Posterior vena cava (tissue), 2 donors: Measurements from ENCODE around the gene SOAT1. TPM values are rescaled to one million over a fixed set of nuclear protein-coding genes. Genes with fewer than 3 reads are reported as not detected.
"Not testable (repeated sequence)": the region's sequence is repeated elsewhere in the genome, so short reads cannot be mapped to it uniquely, and the experiment has no call there.

Experiments
- DNase-seq: peaks from one replicate; pipeline ENCODE4 v3.0.0-alpha.2; 2020; ENCODE audit warnings: low spot score
- intact Hi-C, 2 donors: fragments of 100-400 bp; cut with DNase I; formaldehyde crosslinking; loops; one replicate each; pipeline versions ENCODE4 v1.14.1 to v1.14.2; 2022 to 2023
- long read RNA-seq, 2 donors: library from polyadenylated mRNA; unstranded; transcript quantifications; one replicate each; pipeline ENCODE4 v2.0.0, GENCODE V29; 2020 to 2021
- total RNA-seq, 2 donors: library from RNA; stranded (reverse); fragmentation: NEBNext Ultra II Directional; extraction: Animal tissue kit (Norgen Biotek cat#: 25700); gene quantifications; one replicate each; pipeline ENCODE4 v1.2.1, GENCODE V29; 2021
- donor health status: DM: yes; HTN: yes; CAD: no.
- donor health status: DM: yes; HTN: yes; CAD: no.

SOAT1 gene
- total RNA-seq, result 10 to 100 TPM; 39.9 to 48.1 TPM
- long read RNA-seq, donor 1, full-length matches to known transcripts, result 2 of 10 reads
- long read RNA-seq, donor 1, partial matches to known transcripts, result 1 of 10 reads
- long read RNA-seq, donor 1, other reads (novel, unspliced or antisense), result 7 of 10 reads
- long read RNA-seq, donor 2, full-length matches to known transcripts, result 9 of 14 reads
- long read RNA-seq, donor 2, partial matches to known transcripts, result 1 of 14 reads
- long read RNA-seq, donor 2, other reads (novel, unspliced or antisense), result 4 of 14 reads

- intact Hi-C loops, result no loop called here
- DNase-seq, result peak; percentile 98
Measured at GRCh38 chr1:179293340-179294327, at the start of gene SOAT1. Gene SOAT1, plus strand, starts transcription at chr1:179293797. Its CDS starts 8,888 bp downstream, at chr1:179302685.

DNA sequence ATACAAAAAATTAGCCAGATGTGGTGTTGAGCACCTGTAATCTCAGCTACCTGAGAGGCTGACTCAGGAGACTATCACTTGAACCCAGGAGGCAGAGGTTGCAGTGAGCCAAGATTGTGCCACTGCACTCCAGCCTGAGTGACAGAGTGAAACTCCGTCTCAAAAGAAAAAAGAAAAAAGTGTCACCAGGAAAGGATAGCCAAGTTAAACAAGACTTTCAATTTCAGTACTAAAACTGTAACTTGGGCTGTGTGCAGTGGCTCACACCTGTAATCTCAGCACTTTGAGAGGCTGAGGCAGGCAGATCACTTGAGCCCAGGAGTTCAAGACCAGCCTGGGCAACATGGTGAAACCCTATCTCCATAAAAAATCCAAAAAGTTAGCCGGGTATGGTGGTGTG, 48.2 kb upstream of the SOAT1 start:
- intact Hi-C loops, DNase-seq: not testable (repeated sequence)

DNA sequence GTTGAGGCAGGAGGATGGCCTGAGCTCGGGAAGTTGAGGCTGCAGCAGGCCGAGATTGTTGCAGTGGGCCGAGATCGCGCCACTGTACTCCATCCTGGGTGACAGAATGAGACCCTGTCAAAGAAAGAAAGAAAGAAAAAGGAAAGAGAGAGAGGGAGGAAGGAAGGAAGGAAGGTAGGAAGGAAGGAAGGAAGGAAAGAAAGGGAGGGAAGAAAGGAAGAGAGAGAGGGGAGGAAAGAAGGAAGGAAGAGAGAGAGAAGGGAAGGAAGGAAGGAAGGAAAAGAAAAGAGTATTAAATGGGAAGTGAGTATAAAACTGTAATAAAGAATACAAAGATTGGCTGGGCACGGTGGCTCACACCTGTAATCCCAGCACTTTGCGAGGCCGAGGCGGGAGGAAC, 45.7 kb upstream of the SOAT1 start:
- no peak for DNase-seq
- intact Hi-C loops, result no loop called here

GRCh38 chr1:179251675-179252074, 41.9 kb upstream of the SOAT1 start:
- DNase-seq, result no peak
- intact Hi-C loops, result no loop called here

GRCh38 chr1:179252606-179253005, 41.0 kb upstream of the SOAT1 start:
- intact Hi-C loops, result no loop called here

DNA sequence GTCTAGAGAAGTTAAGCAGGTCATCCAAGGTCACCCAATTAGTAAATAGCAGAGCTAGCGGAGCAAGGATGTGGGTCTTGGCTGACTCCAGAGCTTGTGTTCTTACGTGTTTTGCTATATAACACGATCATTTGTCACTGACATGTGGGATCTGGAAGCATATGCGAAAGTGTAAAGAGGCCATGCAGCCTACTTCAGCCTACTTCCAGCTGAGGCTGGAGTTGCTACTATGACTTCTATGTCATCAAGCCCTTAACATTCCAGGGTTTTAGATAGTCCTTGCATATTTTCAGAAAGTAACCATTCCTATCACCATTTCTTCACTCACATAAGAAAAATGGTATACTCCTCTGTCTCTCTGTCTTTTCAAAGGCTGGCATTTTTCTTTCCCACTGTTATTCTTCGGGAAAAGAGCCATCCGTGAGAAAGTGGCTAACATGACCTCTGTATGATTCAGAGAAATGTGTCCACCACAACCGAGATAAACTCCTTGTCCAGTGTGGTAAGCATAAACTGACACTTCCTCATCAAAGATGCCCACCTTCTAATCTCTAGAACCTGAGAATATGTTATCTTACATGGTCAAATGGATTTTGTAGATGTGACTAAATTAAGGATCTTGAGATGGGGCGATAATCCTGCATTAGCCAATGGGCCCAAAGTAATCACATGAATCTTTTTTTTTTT, 40.2 kb upstream of the SOAT1 start:
- intact Hi-C loops, result no loop called here
- DNase-seq, result no peak

More at GRCh38 chr1:179252606-179253005, 41.0 kb upstream of the SOAT1 start:
- no peak for DNase-seq

DNA sequence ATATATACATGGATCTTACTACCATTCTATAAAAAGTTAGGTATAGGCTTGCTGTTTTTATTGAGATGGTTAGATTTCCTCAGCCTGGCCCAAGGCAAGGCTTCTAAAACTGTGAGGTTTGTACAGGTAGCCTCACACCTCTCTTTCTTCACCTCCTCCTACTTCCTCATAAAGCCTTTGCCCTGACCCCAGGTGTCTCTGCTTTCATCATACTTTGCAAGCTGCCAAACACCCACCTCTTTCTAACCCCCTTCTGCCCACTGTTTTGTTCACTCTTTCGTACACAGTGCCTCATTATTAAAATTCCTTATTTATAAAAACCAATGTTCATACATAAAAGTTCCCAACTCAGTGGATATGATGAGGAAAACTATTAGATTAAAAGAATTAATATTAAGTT, 31.4 kb upstream of the SOAT1 start:
- intact Hi-C loops, result no loop called here
- DNase-seq, result no peak

GRCh38 chr1:179263121-179263520, 30.5 kb upstream of the SOAT1 start:
- intact Hi-C loops, result no loop called here
- no peak for DNase-seq

DNA sequence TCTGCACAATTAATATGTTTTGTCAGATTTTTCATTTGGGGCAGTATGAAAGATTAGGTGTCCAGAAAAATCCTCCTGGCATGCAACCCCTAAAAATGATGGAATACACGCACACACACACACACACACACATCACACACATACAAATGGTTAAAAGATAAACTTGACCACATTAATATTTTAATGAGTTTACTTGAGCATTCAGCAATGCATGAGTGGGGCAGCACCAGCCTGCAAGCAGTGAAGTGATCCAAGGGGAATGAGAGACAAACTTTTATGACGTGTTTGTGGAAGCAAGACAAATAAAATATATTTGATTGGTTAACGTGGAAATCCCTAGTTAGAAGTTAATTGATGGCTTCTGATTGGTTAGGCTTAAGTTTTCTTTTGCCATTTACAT, 29.1 kb upstream of the SOAT1 start:
- intact Hi-C loops, result no loop called here
- no peak for DNase-seq

- no peak for DNase-seq
- intact Hi-C loops, result no loop called here
Measured at GRCh38 chr1:179269071-179269470, 24.5 kb upstream of the SOAT1 start.

DNA sequence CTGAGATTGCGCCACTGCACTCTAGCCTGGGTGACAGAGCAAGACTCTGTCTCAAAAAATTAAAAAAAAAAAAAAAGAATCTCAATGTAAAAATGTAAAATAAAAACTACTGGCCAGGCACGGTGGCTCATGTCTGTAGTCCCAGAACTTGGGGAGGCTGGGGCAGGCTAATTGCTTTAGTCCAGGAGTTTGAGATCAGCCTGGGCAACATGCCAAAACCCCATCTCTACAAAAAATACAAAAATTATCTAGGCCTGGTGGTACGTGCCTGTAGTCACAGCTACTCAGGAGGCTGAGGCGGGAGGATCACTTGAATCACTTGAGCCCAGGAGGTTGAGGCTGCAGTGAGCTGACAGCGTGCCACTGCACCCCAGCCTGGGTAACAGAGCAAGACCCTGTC, 19.2 kb upstream of the SOAT1 start:
- intact Hi-C loops, DNase-seq: not testable (repeated sequence)

DNA sequence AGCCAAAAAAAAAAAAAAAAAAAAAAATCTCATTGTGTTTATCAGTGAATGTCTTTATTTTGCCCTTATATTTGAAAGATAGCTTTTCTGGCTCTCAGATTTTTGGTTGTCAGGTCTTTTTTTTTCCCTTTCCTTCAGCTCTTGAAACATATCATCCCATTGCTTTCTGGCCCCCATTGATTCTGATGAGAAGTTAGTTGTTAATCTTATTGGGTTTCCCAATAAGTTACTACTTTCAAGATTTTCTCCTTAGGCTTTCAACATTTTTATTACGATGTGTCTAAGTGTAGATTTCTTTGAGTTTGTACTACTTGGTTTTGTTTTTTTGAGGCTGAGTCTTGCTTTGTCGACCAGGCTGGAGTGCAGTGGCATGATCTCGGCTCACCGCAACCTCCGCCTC, 14.7 kb upstream of the SOAT1 start:
- DNase-seq, result no peak
- intact Hi-C loops, result no loop called here

- intact Hi-C loops, result no loop called here
Measured at GRCh38 chr1:179283992-179284391, 9.6 kb upstream of the SOAT1 start.

GRCh38 chr1:179287946-179288345, 5.7 kb upstream of the SOAT1 start:
- intact Hi-C loops, result no loop called here

More at GRCh38 chr1:179283992-179284391, 9.6 kb upstream of the SOAT1 start:
- DNase-seq, result no peak

GRCh38 chr1:179288977-179289376, 4.6 kb upstream of the SOAT1 start:
- intact Hi-C loops, result no loop called here

More at GRCh38 chr1:179287946-179288345, 5.7 kb upstream of the SOAT1 start:
- DNase-seq, result no peak

GRCh38 chr1:179295164-179295755, 1.7 kb downstream of the SOAT1 start:
- DNase-seq, result no peak
- intact Hi-C loops, result no loop called here

More at GRCh38 chr1:179288977-179289376, 4.6 kb upstream of the SOAT1 start:
- DNase-seq, result no peak

DNA sequence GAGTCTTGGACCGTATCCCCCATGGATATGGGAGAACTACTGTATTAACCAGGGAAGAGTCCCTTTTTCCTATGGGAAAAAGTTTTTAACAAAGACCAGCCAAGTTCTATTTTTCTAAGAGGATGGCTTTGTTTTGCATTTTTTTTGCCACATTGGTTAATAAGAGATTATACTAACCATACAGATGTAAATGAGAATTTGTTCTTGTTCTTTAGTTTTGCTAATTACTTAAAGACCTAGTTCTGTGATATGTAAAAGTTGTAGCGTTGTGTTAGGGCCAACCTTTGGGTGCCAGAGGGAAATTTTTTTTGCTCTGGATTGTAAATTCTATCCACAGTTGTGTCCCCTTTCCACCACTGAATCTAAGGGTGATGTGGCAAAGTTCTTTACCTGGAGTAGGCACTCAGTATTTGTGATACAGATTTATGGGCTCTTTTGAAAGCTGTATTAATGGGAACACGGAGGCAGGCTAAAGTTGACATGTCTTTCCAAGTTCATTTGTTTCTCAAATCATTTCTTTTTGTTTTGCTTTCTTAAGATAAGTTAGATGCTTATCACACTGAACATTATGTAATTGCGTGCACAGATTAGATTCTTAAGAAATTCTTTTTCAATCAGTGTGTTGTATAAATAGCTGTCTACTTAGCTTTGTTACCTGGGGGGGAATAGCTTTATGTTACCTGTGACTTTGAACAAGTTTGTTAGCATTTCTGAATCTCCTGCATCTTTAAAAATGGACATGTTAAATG, 2.9 kb downstream of the SOAT1 start:
- intact Hi-C loops, result no loop called here
- DNase-seq, result no peak

DNA sequence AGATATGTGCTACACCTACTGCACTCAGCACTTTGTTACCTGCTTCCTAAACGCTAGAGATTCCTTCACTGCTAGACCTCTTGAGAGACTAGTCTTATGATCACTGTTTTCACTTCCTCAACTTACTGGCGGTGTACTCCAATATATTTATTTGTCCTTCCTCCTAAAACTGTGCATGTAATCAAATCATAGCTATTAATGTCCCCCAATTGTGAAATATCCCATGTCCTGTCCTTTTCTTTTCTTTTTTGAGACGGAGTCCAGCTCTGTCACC, 3.4 kb downstream of the SOAT1 start:
- intact Hi-C loops, result no loop called here
- DNase-seq, result no peak

GRCh38 chr1:179298952-179299351, 5.4 kb downstream of the SOAT1 start:
- no peak for DNase-seq
- intact Hi-C loops, result no loop called here
